ENCODE results near the gene NTNG1. TPM values are rescaled to one million over a fixed set of nuclear protein-coding genes. Genes with fewer than 3 reads are reported as not detected.

NTNG1 gene
- total RNA-seq, 2 donors from 2014 or later = 2.5 to 2.6 TPM

DNA sequence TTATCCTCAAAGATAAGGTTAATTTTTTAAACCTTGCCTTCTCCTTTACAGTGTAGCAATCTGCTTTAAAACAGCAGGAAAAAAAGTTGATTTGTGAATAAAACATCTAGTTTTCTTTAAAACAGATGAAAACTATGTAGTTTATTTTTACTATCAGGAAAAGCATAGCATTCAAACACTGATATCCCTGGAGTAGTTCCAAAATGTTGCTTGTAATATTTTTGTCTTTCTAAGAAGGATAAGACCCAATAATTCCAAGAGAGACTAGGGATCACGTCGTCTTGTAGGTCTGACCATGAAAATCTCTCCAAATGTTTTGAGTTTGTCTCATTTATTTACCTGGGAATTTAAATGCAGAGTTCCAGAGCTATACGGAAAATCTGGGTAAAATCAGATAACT lies 204.0 kb downstream of the NTNG1 start:
- no peaks in the 10 kb centered on the region for H3K36me3 Mint-ChIP-seq (ENCODE audit: low read depth)
- H3K4me3 Mint-ChIP-seq = no peak overlapping the region
- H3K9ac ChIP-seq (ENCODE audit: extremely low read depth, low read length, poor library complexity, severe bottlenecking) = no peak overlapping the region
- no peak overlapping the region for H3K27ac ChIP-seq (ENCODE audit: low read depth, low read length)
- no peak overlapping the region for H3K27ac Mint-ChIP-seq
- peaks cover 20% of the 10 kb centered on the region for H3K4me1 Mint-ChIP-seq
- H3K4me3 ChIP-seq (ENCODE audit: low read length) = no peak overlapping the region
- no peaks in the 10 kb centered on the region for H3K36me3 ChIP-seq (ENCODE audit: control insufficient read depth, insufficient read depth, low read length)
- no peaks in the 10 kb centered on the region for H3K4me1 ChIP-seq (ENCODE audit: control insufficient read depth, insufficient read depth, low read length)
- 75 to 89% methylated on average over 1 to 3 of the region's 3 CpGs for WGBS, 2 experiments (ENCODE audit: insufficient coverage in 1 of 2, insufficient read length in 1 of 2)
- H3K9me3 Mint-ChIP-seq = no peaks in the 10 kb centered on the region
- H3K9me3 ChIP-seq (ENCODE audit: control insufficient read depth, low read length) = no peaks in the 10 kb centered on the region
- DNase-seq = no peak
- no peaks in the 10 kb centered on the region for H3K27me3 ChIP-seq (ENCODE audit: control insufficient read depth, insufficient read depth, low read length, poor library complexity, severe bottlenecking)
- no peaks in the 10 kb centered on the region for H3K27me3 Mint-ChIP-seq (ENCODE audit: insufficient read depth)
- TF ChIP-seq, protein P1, sequence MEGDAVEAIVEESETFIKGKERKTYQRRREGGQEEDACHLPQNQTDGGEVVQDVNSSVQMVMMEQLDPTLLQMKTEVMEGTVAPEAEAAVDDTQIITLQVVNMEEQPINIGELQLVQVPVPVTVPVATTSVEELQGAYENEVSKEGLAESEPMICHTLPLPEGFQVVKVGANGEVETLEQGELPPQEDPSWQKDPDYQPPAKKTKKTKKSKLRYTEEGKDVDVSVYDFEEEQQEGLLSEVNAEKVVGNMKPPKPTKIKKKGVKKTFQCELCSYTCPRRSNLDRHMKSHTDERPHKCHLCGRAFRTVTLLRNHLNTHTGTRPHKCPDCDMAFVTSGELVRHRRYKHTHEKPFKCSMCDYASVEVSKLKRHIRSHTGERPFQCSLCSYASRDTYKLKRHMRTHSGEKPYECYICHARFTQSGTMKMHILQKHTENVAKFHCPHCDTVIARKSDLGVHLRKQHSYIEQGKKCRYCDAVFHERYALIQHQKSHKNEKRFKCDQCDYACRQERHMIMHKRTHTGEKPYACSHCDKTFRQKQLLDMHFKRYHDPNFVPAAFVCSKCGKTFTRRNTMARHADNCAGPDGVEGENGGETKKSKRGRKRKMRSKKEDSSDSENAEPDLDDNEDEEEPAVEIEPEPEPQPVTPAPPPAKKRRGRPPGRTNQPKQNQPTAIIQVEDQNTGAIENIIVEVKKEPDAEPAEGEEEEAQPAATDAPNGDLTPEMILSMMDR (conservative IDR thresholded peaks at IDR 0.05) = no peak

GRCh38 chr1:107352850-107353249 lies 212.0 kb downstream of the NTNG1 start:
- no peak for DNase-seq
- Mint-ChIP-seq H3K27ac (no peak overlapping the region), H3K27me3 (ENCODE audit: insufficient read depth) (no peaks in the 10 kb centered on the region), H3K9me3 (peaks cover 19% of the 10 kb centered on the region), H3K36me3 (ENCODE audit: low read depth) (no peaks in the 10 kb centered on the region), H3K4me1 (no peaks in the 10 kb centered on the region), H3K4me3 (no peak overlapping the region)
- Histone ChIP-seq H3K9ac (ENCODE audit: extremely low read depth, low read length, poor library complexity, severe bottlenecking) (no peak overlapping the region), H3K9me3 (ENCODE audit: control insufficient read depth, low read length) (no peaks in the 10 kb centered on the region), H3K4me1 (ENCODE audit: control insufficient read depth, insufficient read depth, low read length) (no peaks in the 10 kb centered on the region), H3K36me3 (ENCODE audit: control insufficient read depth, insufficient read depth, low read length) (no peaks in the 10 kb centered on the region), H3K27me3 (ENCODE audit: control insufficient read depth, insufficient read depth, low read length, poor library complexity, severe bottlenecking) (no peaks in the 10 kb centered on the region), H3K4me3 (ENCODE audit: low read length) (no peak overlapping the region), H3K27ac (ENCODE audit: low read depth, low read length) (no peak overlapping the region)
- TF ChIP-seq, protein P1 (conservative IDR thresholded peaks at IDR 0.05) = no peak

GRCh38 chr1:107357376-107357775 lies 216.5 kb downstream of the NTNG1 start:
- Histone ChIP-seq H3K36me3 (ENCODE audit: control insufficient read depth, insufficient read depth, low read length) (no peaks in the 10 kb centered on the region), H3K9ac (ENCODE audit: extremely low read depth, low read length, poor library complexity, severe bottlenecking) (no peak overlapping the region), H3K27me3 (ENCODE audit: control insufficient read depth, insufficient read depth, low read length, poor library complexity, severe bottlenecking) (no peaks in the 10 kb centered on the region), H3K27ac (ENCODE audit: low read depth, low read length) (no peak overlapping the region), H3K9me3 (ENCODE audit: control insufficient read depth, low read length) (no peaks in the 10 kb centered on the region), H3K4me1 (ENCODE audit: control insufficient read depth, insufficient read depth, low read length) (no peaks in the 10 kb centered on the region), H3K4me3 (ENCODE audit: low read length) (no peak overlapping the region)
- Mint-ChIP-seq H3K27ac (no peak overlapping the region), H3K27me3 (ENCODE audit: insufficient read depth) (no peaks in the 10 kb centered on the region), H3K9me3 (peaks cover 7% of the 10 kb centered on the region), H3K4me1 (peaks cover 16% of the 10 kb centered on the region), H3K36me3 (ENCODE audit: low read depth) (no peaks in the 10 kb centered on the region), H3K4me3 (no peak overlapping the region)
- TF ChIP-seq, protein P1 (conservative IDR thresholded peaks at IDR 0.05) = no peak
- DNase-seq = no peak
- WGBS, 2 experiments (ENCODE audit: insufficient coverage in 1 of 2, insufficient read length in 1 of 2) = 80% methylated on average over 1 of the region's 1 CpG; no CpG with 5 or more reads in 1 of the 2 experiments
